Fibroblast of lung (primary cell): ENCODE measurements around the gene SCAPER.

Experiments
- EZH2 ChIP-seq: IDR thresholded peaks from 2 replicates; pipeline ENCODE4 v1.5.1; 2012; ENCODE audit warnings: low read length, control low read depth, mild to moderate bottlenecking; ENCODE audit errors: missing control alignments
- TF ChIP-seq, protein P1 (sequence below), 2 donors: IDR thresholded peaks in 1 of 2; conservative IDR thresholded peaks in 1 of 2; 1 replicate in 1 of 2; 2 replicates in 1 of 2; pipeline ENCODE4 v1.5.1; 2011 to 2012; ENCODE audit warnings: low read length in 2 of 2, control low read depth in 1 of 2, inconsistent platforms in 1 of 2, low read depth in 1 of 2, mild to moderate bottlenecking in 1 of 2

DNA sequence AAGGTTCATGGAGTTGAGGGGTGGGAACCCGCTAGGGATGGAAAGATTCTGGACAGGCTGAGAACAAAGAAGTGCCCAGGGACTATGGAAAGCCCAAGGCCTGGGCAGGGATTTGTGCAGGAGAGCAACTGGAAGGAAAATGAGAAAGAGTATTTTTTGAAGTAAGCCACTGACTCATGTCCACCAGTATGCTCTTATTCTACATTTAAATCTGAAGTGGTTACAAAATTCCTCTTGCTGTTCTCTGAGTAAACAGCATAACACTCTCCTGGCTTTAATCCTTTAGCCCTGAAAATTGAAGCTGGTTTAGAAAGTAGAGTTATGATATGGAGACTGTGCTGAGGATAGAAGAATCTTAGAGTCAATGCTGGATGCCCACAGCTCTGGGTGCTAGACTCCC is 403.4 kb downstream of the SCAPER start:
- TF ChIP-seq, protein P1, sequence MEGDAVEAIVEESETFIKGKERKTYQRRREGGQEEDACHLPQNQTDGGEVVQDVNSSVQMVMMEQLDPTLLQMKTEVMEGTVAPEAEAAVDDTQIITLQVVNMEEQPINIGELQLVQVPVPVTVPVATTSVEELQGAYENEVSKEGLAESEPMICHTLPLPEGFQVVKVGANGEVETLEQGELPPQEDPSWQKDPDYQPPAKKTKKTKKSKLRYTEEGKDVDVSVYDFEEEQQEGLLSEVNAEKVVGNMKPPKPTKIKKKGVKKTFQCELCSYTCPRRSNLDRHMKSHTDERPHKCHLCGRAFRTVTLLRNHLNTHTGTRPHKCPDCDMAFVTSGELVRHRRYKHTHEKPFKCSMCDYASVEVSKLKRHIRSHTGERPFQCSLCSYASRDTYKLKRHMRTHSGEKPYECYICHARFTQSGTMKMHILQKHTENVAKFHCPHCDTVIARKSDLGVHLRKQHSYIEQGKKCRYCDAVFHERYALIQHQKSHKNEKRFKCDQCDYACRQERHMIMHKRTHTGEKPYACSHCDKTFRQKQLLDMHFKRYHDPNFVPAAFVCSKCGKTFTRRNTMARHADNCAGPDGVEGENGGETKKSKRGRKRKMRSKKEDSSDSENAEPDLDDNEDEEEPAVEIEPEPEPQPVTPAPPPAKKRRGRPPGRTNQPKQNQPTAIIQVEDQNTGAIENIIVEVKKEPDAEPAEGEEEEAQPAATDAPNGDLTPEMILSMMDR (conservative IDR thresholded peaks at IDR 0.05 in 1 of 2, IDR thresholded peaks at IDR 0.05 in 1 of 2; ENCODE audit: low read depth in 1 of 2, low read length in 2 of 2), result no peak
- TF ChIP-seq EZH2, result no peak
